ENCODE results near the gene ATF6. TPM values are rescaled to one million over a fixed set of nuclear protein-coding genes. Genes with fewer than 3 reads are reported as not detected.

Gene ATF6
- total and polyA plus RNA-seq, 4 donors, result 10.0 to 22.5 (median 13.4) TPM

- H3K4me1 ChIP-seq (ENCODE audit: control insufficient read depth in 4 of 4, insufficient read depth in 4 of 4, low read length in 3 of 4), result no peaks in the 10 kb centered on the region
- H3K9me3 ChIP-seq (ENCODE audit: control insufficient read depth in 4 of 4, low read length in 3 of 4), result no peaks in the 10 kb centered on the region
- no peaks in the 10 kb centered on the region for H3K36me3 ChIP-seq (ENCODE audit: control insufficient read depth in 4 of 4, insufficient read depth in 3 of 4, low read depth in 1 of 4, low read length in 3 of 4)
- no peaks in the 10 kb centered on the region for H3K27me3 ChIP-seq (ENCODE audit: control insufficient read depth in 4 of 4, insufficient read depth in 4 of 4, low read length in 3 of 4)
- WGBS, result 96% methylated on average over 11 of the region's 11 CpGs
- DNase-seq (ENCODE audit: low spot score), result no peak
- no peak overlapping the region for H3K27ac ChIP-seq (ENCODE audit: low read depth in 1 of 2, low read length in 2 of 2)
- TF ChIP-seq, protein P1, sequence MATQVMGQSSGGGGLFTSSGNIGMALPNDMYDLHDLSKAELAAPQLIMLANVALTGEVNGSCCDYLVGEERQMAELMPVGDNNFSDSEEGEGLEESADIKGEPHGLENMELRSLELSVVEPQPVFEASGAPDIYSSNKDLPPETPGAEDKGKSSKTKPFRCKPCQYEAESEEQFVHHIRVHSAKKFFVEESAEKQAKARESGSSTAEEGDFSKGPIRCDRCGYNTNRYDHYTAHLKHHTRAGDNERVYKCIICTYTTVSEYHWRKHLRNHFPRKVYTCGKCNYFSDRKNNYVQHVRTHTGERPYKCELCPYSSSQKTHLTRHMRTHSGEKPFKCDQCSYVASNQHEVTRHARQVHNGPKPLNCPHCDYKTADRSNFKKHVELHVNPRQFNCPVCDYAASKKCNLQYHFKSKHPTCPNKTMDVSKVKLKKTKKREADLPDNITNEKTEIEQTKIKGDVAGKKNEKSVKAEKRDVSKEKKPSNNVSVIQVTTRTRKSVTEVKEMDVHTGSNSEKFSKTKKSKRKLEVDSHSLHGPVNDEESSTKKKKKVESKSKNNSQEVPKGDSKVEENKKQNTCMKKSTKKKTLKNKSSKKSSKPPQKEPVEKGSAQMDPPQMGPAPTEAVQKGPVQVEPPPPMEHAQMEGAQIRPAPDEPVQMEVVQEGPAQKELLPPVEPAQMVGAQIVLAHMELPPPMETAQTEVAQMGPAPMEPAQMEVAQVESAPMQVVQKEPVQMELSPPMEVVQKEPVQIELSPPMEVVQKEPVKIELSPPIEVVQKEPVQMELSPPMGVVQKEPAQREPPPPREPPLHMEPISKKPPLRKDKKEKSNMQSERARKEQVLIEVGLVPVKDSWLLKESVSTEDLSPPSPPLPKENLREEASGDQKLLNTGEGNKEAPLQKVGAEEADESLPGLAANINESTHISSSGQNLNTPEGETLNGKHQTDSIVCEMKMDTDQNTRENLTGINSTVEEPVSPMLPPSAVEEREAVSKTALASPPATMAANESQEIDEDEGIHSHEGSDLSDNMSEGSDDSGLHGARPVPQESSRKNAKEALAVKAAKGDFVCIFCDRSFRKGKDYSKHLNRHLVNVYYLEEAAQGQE (IDR thresholded peaks at IDR 0.05), result no peak
- TF ChIP-seq YY1 (IDR thresholded peaks at IDR 0.05), result no peak
- TF ChIP-seq RXRA (IDR thresholded peaks at IDR 0.05), result no peak
- TF ChIP-seq JUND (IDR thresholded peaks at IDR 0.05), result no peak
- no peak for TF ChIP-seq TAF1 (conservative IDR thresholded peaks at IDR 0.05)
- no peak for TF ChIP-seq FOXA1 (IDR thresholded peaks at IDR 0.05)
- no peak for TF ChIP-seq RAD21 (IDR thresholded peaks at IDR 0.05)
- no peak for TF ChIP-seq ZBTB33 (IDR thresholded peaks at IDR 0.05)
- TF ChIP-seq MAX (IDR thresholded peaks at IDR 0.05), result no peak
- no peak overlapping the region for H3K9ac ChIP-seq (ENCODE audit: low read depth in 1 of 2, low read length in 2 of 2)
- H3K4me3 ChIP-seq (ENCODE audit: low read depth in 1 of 3, low read length in 3 of 3), result no peak overlapping the region
Measured at GRCh38 chr1:162000053-162000420, 233.9 kb downstream of the ATF6 start.

- H3K27ac ChIP-seq (ENCODE audit: low read depth in 1 of 2, low read length in 2 of 2), result no peak overlapping the region
- H3K27me3 ChIP-seq (ENCODE audit: control insufficient read depth in 4 of 4, insufficient read depth in 4 of 4, low read length in 3 of 4), result no peaks in the 10 kb centered on the region
- no peaks in the 10 kb centered on the region for H3K36me3 ChIP-seq (ENCODE audit: control insufficient read depth in 4 of 4, insufficient read depth in 3 of 4, low read depth in 1 of 4, low read length in 3 of 4)
- no peak for DNase-seq (ENCODE audit: low spot score)
- no peaks in the 10 kb centered on the region for H3K9me3 ChIP-seq (ENCODE audit: control insufficient read depth in 4 of 4, low read length in 3 of 4)
- no peak overlapping the region for H3K9ac ChIP-seq (ENCODE audit: low read depth in 1 of 2, low read length in 2 of 2)
- no peaks in the 10 kb centered on the region for H3K4me1 ChIP-seq (ENCODE audit: control insufficient read depth in 4 of 4, insufficient read depth in 4 of 4, low read length in 3 of 4)
- no peak overlapping the region for H3K4me3 ChIP-seq (ENCODE audit: low read depth in 1 of 3, low read length in 3 of 3)
- TF ChIP-seq EGR1 (IDR thresholded peaks at IDR 0.05; ENCODE audit: low read depth in 2 of 2), result no peak
- TF ChIP-seq TAF1 (conservative IDR thresholded peaks at IDR 0.05), result no peak
- TF ChIP-seq FOXA1 (IDR thresholded peaks at IDR 0.05), result no peak
- no peak for TF ChIP-seq RAD21 (IDR thresholded peaks at IDR 0.05)
- no peak for TF ChIP-seq NR2F2 (IDR thresholded peaks at IDR 0.05)
- no peak for TF ChIP-seq JUND (IDR thresholded peaks at IDR 0.05)
- 81% methylated on average over 15 of the region's 15 CpGs for WGBS
Measured at GRCh38 chr1:162003061-162003829, 237.1 kb downstream of the ATF6 start.

DNA sequence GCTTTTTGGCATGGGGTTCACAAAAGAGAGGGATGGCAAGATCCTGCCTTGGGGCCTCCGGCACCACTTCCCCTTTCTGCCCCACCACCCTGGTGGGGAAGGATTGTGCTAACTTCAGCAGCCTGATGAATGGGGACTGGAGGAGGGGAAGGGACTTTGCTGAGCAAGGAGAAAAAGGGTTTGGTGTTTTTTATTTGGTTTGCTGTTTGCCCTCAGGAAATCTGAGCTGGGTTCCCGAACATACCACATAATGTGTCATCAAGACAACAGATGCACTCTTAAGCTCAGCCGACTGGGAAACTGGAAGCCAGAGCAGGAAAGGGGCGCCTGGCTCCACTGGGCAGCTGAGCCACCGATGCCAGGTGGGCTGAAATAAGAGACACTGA is 237.7 kb downstream of the ATF6 start:
- TF ChIP-seq RAD21 (IDR thresholded peaks at IDR 0.05) (no peak), ATF3 (IDR thresholded peaks at IDR 0.05) (no peak), HNF4A (conservative IDR thresholded peaks at IDR 0.05) (no peak)
- H3K9me3 ChIP-seq (ENCODE audit: control insufficient read depth in 4 of 4, low read length in 3 of 4), result no peaks in the 10 kb centered on the region
- WGBS, result 54% methylated on average over 5 of the region's 5 CpGs
- H3K27me3 ChIP-seq (ENCODE audit: control insufficient read depth in 4 of 4, insufficient read depth in 4 of 4, low read length in 3 of 4), result no peaks in the 10 kb centered on the region
- H3K36me3 ChIP-seq (ENCODE audit: control insufficient read depth in 4 of 4, insufficient read depth in 3 of 4, low read depth in 1 of 4, low read length in 3 of 4), result no peaks in the 10 kb centered on the region
- H3K4me1 ChIP-seq (ENCODE audit: control insufficient read depth in 4 of 4, insufficient read depth in 4 of 4, low read length in 3 of 4), result no peaks in the 10 kb centered on the region
- no peak overlapping the region for H3K4me3 ChIP-seq (ENCODE audit: low read depth in 1 of 3, low read length in 3 of 3)
- H3K9ac ChIP-seq (ENCODE audit: low read depth in 1 of 2, low read length in 2 of 2), result no peak overlapping the region
- DNase-seq (ENCODE audit: low spot score), result no peak
- no peak overlapping the region for H3K27ac ChIP-seq (ENCODE audit: low read depth in 1 of 2, low read length in 2 of 2)

All from liver (tissue), 9 donors.